Hypothalamus (tissue), 51 donors: ENCODE results near the gene TIGD6.
A peak's percentile ranks its signal among the peaks of the same experiment; 100 is the strongest.

Experiments
- DNase-seq, 51 donors: peaks; one replicate each; lab custom pipeline; 2025; lab: John Stamatoyannopoulos, UW

TIGD6 gene

GRCh38 chr5:149982505-149982904, 17.9 kb downstream of the TIGD6 start:
- no peak for DNase-seq

GRCh38 chr5:149981206-149981605, 19.2 kb downstream of the TIGD6 start:
- no peak for DNase-seq

DNA sequence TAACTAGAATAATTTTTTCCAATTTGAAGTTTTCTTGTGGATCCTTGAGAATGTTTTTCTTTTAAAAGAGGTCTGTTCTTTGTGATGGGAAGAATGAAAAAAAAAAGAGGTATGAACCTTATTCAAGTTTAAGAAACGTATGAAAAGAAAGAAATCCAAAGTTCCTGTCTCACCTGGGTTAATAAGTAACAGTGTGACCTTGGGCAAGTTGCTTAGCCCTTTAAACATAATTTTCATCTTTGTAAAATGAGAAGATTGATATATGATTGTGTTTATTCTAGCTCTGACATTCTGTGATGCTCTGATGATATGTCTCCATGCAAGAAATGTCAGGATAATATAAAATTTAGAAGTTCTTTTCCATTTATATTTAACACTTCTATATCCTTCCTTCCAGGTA, 20.6 kb downstream of the TIGD6 start:
- no peak for DNase-seq

- DNase-seq: no peak
These were observed 25.0 kb downstream of the TIGD6 start for GRCh38 chr5:149975409-149975808.

DNA sequence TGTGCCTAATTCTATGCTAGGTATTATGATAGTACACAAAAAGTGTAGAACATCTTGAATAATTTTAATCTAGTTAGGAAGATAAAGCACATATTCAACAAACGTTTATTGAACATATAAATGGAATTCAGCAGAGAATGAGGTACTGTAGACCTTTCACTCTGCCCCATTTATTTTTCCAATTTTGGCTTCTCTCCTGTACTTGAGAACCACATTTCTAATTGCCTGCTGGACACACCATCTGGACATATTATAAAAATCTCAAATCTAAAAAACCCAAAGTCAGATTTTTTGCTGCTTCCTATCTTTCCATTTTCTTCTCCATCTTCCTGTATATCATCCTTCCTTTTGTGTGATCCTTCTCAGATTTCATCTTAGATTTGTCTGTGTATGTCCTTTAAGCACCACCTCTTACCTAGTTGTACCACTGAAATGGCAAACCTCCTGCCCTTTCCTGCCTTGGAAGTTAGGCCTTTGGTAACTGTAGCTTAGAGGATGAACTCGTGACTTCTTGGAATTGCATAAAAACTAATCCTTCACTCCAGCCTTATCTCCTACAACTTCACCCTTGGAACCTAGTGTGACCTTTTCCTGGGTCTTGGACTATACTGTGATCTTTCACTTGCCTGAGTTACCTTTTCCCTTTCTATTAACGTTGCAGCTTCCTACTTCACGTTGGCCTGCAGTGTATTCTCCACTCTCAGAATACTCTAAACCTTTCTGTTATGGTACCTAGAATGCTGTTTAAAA, 31.1 kb downstream of the TIGD6 start:
- no peak for DNase-seq

DNA sequence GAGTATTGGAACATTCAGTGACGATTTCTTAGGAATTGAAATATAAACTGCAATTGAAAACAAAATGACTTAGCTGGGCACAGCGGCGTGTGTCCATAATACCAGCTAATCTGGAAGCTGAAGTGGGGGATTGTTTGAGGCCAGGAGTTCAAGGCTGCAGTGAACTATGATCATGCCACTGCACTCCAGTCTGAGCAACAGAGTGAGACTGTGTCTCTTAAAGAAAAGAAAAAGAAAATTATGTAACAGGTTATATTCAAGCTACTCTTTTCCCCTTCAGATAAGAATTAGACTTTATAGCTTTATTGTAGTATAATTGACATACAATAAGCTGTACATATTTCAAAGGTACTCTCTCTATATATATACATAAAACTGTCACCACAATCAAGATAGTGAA, 33.5 kb downstream of the TIGD6 start:
- DNase-seq: no peak

DNA sequence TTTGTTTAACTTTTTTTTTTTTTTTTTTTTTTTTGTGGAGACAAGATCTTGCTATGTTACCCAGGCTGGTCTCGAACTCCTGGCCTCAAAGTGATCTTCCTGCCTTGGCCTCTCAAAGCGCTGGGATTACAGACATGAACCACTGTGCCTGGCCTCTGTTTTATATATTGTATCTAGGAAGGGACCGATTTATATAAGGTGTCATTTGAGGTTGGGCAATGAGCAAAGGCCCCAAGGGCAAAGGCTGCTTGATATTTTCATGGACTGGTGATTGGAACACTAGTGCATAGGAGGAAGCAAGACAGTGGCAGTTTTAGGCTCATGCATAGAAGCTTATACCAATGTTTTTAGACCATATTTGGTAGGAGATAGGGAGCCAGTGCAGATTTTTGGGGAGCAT, 36.7 kb downstream of the TIGD6 start:
- DNase-seq: no peak

GRCh38 chr5:149962601-149963300, 37.7 kb downstream of the TIGD6 start:
- DNase-seq: no peak

DNA sequence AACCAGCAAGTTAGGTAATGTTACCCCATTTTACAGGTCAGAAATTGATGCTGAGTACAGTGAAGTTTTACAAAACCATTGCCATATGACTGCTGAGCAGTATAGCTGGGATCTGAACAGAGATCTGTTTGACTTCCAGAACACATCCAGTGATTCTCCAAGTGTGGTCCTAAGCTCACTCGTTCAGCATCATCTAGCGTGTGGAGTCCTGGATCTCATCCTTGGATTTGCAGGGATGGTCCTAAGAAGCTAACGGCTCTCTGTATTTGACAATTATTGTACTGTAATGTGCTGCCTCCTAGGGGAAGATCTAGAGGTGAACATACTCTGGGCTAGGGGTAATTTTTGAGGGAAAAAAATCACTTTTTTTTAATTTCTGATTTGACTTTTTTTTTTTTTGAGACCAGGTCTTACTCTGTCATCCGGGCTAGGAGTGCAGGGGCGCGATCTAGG, 38.5 kb downstream of the TIGD6 start:
- peak in 3 of 51 donors; percentile 1 to 21 (median 3) for DNase-seq

DNA sequence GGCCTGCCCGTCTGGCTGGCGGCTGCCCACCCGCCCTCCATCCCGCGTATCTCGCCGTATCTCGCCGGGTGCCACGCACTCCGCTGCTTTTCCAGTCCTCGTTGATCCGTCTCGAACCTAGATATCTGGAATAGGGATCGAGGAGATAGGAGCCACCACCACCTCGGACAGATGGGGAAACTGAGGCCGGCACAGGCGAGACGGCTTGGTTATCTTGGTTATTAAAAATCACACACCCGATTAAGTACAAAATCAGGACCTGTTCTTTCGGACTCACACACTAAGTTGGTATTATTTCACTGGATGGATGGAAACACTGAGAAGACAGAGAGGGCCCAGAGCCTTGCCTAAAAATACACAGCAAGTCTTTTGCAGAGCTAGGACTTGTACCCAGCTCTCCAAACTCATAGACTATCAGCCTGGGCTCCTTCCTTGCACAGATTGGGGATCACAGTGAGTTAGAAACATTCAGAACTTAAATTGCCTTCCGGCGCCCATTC, 39.2 kb downstream of the TIGD6 start:
- peak in 3 of 51 donors; percentile 23 to 41 (median 37) for DNase-seq

DNA sequence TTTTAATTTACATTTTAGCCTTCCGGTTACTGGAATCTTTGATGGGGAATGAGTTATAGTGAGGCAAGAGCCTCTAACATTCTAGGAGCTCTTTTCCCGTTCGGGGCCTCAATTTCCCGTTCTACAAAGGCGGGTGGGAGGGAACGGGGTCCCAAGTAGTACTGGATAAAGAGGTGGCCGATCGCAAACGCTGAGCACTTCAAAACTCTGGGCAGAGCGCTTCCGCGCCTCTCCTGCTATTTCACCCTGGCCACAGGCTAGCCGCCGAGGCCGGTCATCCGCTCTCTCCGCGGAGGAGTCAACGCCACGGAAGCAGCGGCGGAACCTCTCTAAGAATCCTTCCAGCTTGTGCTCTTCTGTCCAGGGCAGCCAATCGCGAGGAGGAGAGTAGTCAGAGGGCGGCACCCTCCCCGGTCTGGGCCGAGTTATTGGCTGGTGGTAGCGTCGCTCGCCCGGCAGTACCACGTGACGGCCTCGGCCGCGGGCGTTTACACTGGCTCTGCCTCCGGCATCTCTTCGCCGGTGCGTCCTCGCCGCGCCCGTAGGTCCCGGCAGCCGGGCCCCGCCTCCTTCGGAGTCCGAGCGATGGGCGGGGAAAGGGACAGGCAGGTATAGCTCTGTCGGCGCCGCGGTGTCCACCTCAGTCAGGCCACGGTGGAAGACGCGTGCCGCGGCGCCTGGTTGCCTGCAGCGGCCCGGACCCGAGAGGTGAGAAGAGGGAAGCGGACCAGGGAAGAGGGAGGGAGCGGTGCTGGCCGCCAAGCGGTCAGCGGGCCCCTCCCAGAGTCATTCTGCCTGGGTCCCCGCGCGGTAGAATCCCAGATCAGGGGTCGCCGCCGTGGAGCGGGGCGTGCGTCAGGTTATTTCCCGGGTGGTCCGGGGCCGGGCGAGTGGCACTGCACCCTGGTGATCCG, 39.9 kb downstream of the TIGD6 start, which contains the start of gene SLC26A2:
SLC26A2 (plus strand) TSS at position 487 of the 914 bp plus-strand sequence. CDS start 16,895 bp downstream, outside the sequence.
- peak; percentile 64 to 99 (median 96) for DNase-seq

GRCh38 chr5:149959406-149960236, 40.8 kb downstream of the TIGD6 start:
- peak in 5 of 51 donors; percentile 5 to 55 (median 6) for DNase-seq

DNA sequence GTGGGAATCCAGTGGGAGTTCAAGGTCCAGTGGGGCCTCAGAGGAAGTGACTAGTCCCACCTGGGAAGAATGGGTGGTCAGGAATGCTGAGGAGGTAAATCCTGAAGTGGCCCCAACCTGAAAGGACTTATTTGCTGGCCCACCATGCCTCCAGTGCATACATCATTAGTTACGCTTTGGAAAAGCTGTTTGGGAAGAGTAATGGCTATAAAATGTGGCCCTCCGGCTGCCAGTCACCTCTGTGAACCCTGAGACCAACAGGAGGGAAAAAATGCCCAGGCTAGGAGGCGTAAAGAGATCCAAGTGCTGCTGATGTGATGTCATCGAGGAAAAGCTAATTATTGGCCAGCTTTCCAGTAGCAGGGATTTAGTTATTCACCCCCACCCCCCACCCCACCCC, 42.6 kb downstream of the TIGD6 start:
- no peak for DNase-seq

DNA sequence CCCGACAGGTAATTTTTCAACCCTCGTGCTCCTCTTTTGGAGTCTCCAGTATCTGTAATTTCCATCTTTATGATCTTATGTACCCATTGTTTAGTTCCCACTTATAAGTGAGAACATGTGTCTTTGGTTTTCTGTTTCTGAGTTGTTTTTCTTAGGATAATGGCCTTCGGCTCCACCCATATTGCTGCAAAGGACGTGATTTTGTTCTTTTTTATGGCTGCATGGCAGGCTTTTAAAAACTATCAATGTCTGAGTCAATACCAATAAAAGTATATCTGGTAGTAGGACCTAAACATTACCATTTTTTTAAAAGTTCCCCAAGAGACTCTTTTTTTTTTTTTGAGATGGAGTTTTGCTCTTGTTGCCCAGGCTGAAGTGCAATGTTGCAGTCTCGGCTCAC, 43.8 kb downstream of the TIGD6 start:
- DNase-seq: no peak

GRCh38 chr5:149954798-149955197, 45.7 kb downstream of the TIGD6 start:
- no peak for DNase-seq

- no peak for DNase-seq
These were observed 46.9 kb downstream of the TIGD6 start for GRCh38 chr5:149953436-149954121.

GRCh38 chr5:149951138-149951749, 49.2 kb downstream of the TIGD6 start:
- no peak for DNase-seq

DNA sequence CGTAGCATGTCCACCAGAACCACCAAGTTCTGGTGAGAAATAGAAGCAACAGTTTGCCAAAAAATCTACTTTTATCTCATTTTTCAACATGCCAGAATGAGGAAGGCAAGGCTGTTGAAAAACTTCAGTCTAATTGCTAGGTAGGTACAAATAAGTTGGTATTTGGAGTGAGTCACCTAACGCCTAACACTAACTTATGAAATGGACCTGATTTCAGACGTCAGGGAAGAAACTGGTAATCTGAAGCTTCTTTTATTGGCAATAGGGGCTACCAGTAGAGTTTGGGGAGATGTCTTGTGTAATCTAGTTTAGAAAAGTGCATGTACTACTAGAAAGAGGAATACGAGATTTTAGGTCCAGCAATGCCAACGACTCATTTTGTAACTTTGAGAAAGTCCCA, 51.5 kb downstream of the TIGD6 start:
- no peak for DNase-seq

GRCh38 chr5:149946118-149946517, 54.3 kb downstream of the TIGD6 start:
- DNase-seq: no peak
